HEK293T (cell line): ENCODE data around the gene NPBWR2.
A peak's percentile ranks its signal among the peaks of the same experiment; 100 is the strongest.

Source experiments
- CTCF ChIA-PET: fragments of 350-600 bp; formaldehyde crosslinking; extraction: SDS; loops from one replicate; lab custom pipeline; 2021; ENCODE audit warnings: antibody characterized with exemption, inconsistent platforms; lab: Yijun Ruan, JAX
- POLR2A ChIA-PET: fragments of 350-600 bp; formaldehyde crosslinking; extraction: SDS; loops from one replicate; lab custom pipeline; 2020; ENCODE audit warnings: antibody characterized with exemption, inconsistent platforms; lab: Yijun Ruan, JAX
- DNase-seq: peaks from one replicate; pipeline ENCODE4 v3.0.0; 2012; ENCODE audit warnings: mixed read lengths; ENCODE audit errors: extremely low spot score
- ARNT ChIP-seq: fragments of 450-650 bp; IDR thresholded peaks from 2 replicates; pipeline ENCODE4 v1.6.1; 2017; ENCODE audit warnings: mild to moderate bottlenecking
- BHLHE40 ChIP-seq: fragments of 450-650 bp; IDR thresholded peaks from 2 replicates; pipeline ENCODE4 v1.6.1; 2016; ENCODE audit warnings: mild to moderate bottlenecking, moderate library complexity, borderline replicate concordance
- CTBP1 ChIP-seq: fragments of 450-650 bp; IDR thresholded peaks from 2 replicates; pipeline ENCODE4 v1.6.1; 2016; ENCODE audit warnings: borderline replicate concordance
- ELF4 ChIP-seq: fragments of 450-650 bp; IDR thresholded peaks from 2 replicates; pipeline ENCODE4 v1.6.1; 2017; ENCODE audit warnings: antibody characterized with exemption
- FOXA1 ChIP-seq: fragments of 450-650 bp; IDR thresholded peaks from 2 replicates; pipeline ENCODE4 v1.6.1; 2016; ENCODE audit warnings: mild to moderate bottlenecking
- FOXK2 ChIP-seq: fragments of 450-650 bp; IDR thresholded peaks from 2 replicates; pipeline ENCODE4 v1.6.1; 2016; ENCODE audit warnings: mild to moderate bottlenecking
- FOXM1 ChIP-seq: fragments of 450-650 bp; IDR thresholded peaks from 2 replicates; pipeline ENCODE4 v1.6.1; 2017; ENCODE audit warnings: mild to moderate bottlenecking, borderline replicate concordance
- HDGF ChIP-seq: fragments of 450-650 bp; IDR thresholded peaks from 2 replicates; pipeline ENCODE4 v1.6.1; 2017; ENCODE audit warnings: antibody characterized with exemption, borderline replicate concordance
- L3MBTL2 ChIP-seq: fragments of 450-650 bp; conservative IDR thresholded peaks from 2 replicates; pipeline ENCODE4 v1.6.1; 2016; ENCODE audit warnings: mild to moderate bottlenecking
- LEF1 ChIP-seq: fragments of 450-650 bp; IDR thresholded peaks from 2 replicates; pipeline ENCODE4 v1.6.1; 2017; ENCODE audit warnings: mild to moderate bottlenecking, borderline replicate concordance
- NFRKB ChIP-seq: fragments of 450-650 bp; IDR thresholded peaks from 2 replicates; pipeline ENCODE4 v1.6.1; 2016; ENCODE audit warnings: mild to moderate bottlenecking, moderate library complexity
- SP1 ChIP-seq: fragments of 450-650 bp; IDR thresholded peaks from 2 replicates; pipeline ENCODE4 v1.6.1; 2017
- SUZ12 ChIP-seq: fragments of 450-650 bp; IDR thresholded peaks from 2 replicates; pipeline ENCODE4 v1.6.1; 2016; ENCODE audit warnings: mild to moderate bottlenecking
- TARDBP ChIP-seq: fragments of 450-650 bp; IDR thresholded peaks from 2 replicates; pipeline ENCODE4 v1.6.1; 2016
- ZNF384 ChIP-seq: fragments of 450-650 bp; IDR thresholded peaks from 2 replicates; pipeline ENCODE4 v1.6.1; 2016
- TF ChIP-seq, protein P1 (sequence below): fragments of 450-650 bp; IDR thresholded peaks from 2 replicates; pipeline ENCODE4 v1.6.1; 2016

The NPBWR2 gene

GRCh38 chr20:64080813-64081623 is 26.3 kb downstream of the NPBWR2 start:
- DNase-seq: no peak
- POLR2A ChIA-PET: interaction anchor here (5.3 kb wide), 1 partner anchor 19 kb away, joined by 38 read pairs; the partner anchor contains the start of gene TCEA2
- CTCF ChIA-PET: interaction anchor here (0.6 kb wide), 1 partner anchor 41 kb away, joined by 4 read pairs; no protein-coding TSS in a partner anchor
- TF ChIP-seq LEF1: no peak
- no peak for TF ChIP-seq ARNT
- no peak for TF ChIP-seq SUZ12
- TF ChIP-seq TARDBP: no peak
- no peak for TF ChIP-seq HDGF
- TF ChIP-seq CTBP1: no peak
- no peak for TF ChIP-seq SP1
- TF ChIP-seq ELF4: no peak
- no peak for TF ChIP-seq NFRKB
- no peak for TF ChIP-seq L3MBTL2
- TF ChIP-seq, protein P1, sequence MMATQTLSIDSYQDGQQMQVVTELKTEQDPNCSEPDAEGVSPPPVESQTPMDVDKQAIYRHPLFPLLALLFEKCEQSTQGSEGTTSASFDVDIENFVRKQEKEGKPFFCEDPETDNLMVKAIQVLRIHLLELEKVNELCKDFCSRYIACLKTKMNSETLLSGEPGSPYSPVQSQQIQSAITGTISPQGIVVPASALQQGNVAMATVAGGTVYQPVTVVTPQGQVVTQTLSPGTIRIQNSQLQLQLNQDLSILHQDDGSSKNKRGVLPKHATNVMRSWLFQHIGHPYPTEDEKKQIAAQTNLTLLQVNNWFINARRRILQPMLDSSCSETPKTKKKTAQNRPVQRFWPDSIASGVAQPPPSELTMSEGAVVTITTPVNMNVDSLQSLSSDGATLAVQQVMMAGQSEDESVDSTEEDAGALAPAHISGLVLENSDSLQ: no peak
- no peak for TF ChIP-seq FOXA1
- no peak for TF ChIP-seq FOXK2
- TF ChIP-seq FOXM1: no peak
- no peak for TF ChIP-seq ZNF384
- TF ChIP-seq BHLHE40: no peak

DNA sequence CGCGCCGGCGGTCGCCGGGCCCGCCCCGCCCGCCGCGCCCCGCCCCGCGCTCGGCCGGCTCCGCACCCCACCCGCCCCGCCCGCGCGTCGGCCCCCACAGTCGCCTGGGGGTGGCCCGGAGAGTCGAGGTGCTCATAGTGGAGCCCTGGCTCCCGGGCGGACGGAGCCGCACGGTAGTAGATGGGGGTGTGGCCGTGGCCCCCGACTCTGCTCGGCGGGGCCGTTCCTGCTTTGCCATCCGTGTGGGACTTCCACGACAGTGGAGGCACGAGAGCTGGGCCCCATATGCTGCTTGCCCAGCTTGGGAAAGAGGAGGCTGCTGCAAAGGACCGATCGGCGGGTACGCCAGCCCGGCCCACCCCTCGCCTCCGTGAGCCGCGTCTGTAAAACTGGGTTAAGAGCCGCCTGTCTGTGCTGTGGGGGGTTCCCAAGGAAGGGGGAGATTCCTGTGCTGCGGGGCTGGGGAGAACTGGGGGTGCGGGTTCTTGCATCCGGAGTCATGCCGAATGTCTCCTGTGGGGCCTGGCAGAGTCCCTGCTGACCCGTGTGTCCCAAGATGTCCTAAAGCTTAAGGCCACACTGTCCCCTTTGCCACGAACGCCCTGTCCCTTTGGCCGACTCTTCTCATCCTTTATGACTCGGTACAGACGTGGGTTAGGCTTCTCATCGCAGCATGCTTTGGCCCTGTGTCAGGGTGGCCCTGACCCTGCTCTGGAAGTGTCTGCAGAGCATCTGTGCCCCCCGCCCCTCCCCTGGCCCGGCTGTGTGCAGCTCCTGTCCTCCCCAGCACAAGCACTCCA is 27.2 kb downstream of the NPBWR2 start, which contains the start of gene OPRL1:
Gene OPRL1, plus strand, starts transcription at position 70 of the 800 bp plus-strand sequence. CDS start 12,639 bp downstream, outside the sequence.
- CTCF ChIA-PET: interaction anchor here (1.7 kb wide), 1 partner anchor 10 kb away, joined by 5 read pairs; no protein-coding TSS in a partner anchor
- DNase-seq: no peak
- no peak for TF ChIP-seq FOXA1
- no peak for TF ChIP-seq ZNF384
- no peak for TF ChIP-seq SP1
- TF ChIP-seq, protein P1: no peak
- TF ChIP-seq ARNT: no peak
- TF ChIP-seq CTBP1: no peak
- no peak for TF ChIP-seq LEF1
- no peak for TF ChIP-seq HDGF
- no peak for TF ChIP-seq BHLHE40
- TF ChIP-seq FOXK2: no peak
- TF ChIP-seq SUZ12: no peak
- TF ChIP-seq FOXM1: no peak
- no peak for TF ChIP-seq ELF4
- TF ChIP-seq TARDBP: no peak
- POLR2A ChIA-PET: interaction anchor here (0.6 to 5.3 kb wide), 3 partner anchors 16 to 40 kb away, joined by 3 to 38 read pairs (median 5); partner anchors contain the start of gene TCEA2

GRCh38 chr20:64079273-64080012 is 27.9 kb downstream of the NPBWR2 start, which contains the start of gene RGS19:
Gene RGS19 (minus strand): TSS chr20:64079518. CDS start chr20:64076886, 2,632 bp downstream.
- CTCF ChIA-PET: interaction anchor here (1.3 to 1.7 kb wide), 2 partner anchors 10 to 40 kb away, joined by 5 read pairs; no protein-coding TSS in a partner anchor
- POLR2A ChIA-PET: interaction anchor here (1.5 to 5.3 kb wide), 2 partner anchors 15 to 17 kb away, joined by 5 to 38 read pairs; partner anchors contain the start of gene TCEA2
- TF ChIP-seq ZNF384 (no peak), FOXM1 (0 out of 2 replicates have a peak, but pooled peaks have one; percentile 11)
- peak; percentile 82 for DNase-seq

DNA sequence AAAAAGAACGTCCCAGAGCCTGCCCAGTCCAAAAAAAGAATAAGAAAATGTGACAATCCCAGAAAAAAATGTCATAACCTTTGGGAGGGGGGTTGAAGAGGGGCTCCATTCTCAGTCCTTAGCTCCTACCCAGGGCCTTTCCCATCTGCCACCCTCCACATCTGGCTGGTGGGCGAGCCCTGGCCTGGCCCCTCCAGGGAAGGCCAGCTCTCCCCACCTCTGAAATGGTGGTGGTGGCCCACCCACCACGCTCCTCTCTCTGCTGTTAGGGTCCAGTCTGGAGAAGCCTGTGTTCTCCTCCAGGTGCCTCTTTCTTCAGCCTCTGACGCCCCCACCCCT is 28.5 kb downstream of the NPBWR2 start:
- CTCF ChIA-PET: interaction anchor here (1.3 to 1.7 kb wide), 2 partner anchors 9 to 40 kb away, joined by 5 read pairs; no protein-coding TSS in a partner anchor
- POLR2A ChIA-PET: interaction anchor here (1.0 to 5.3 kb wide), 3 partner anchors 12 to 17 kb away, joined by 3 to 38 read pairs (median 5); partner anchors contain the start of gene TCEA2

More for the DNA sequence above, 28.5 kb downstream of the NPBWR2 start:
- no peak for DNase-seq
- TF ChIP-seq LEF1 (no peak), BHLHE40 (no peak), ARNT (no peak), SUZ12 (no peak), CTBP1 (no peak), ZNF384 (no peak), L3MBTL2 (no peak), SP1 (no peak), ELF4 (no peak), FOXM1 (no peak), NFRKB (no peak), FOXK2 (no peak), HDGF (no peak), FOXA1 (no peak)
- TF ChIP-seq, protein P1: no peak
